GM19468 (cell line): ENCODE results near the gene MB21D2.
"Not testable (repeated sequence)": the region's sequence is repeated elsewhere in the genome, so short reads cannot be mapped to it uniquely, and the experiment has no call there.

Source experiments
- ATAC-seq: cut with Tn5 transposase; IDR thresholded peaks from one replicate; pipeline ENCODE4 v1.9.1; 2021; ENCODE audit warnings: mild to moderate bottlenecking, moderate library complexity, moderate number of reproducible peaks; ENCODE audit not compliant: unreplicated experiment; ENCODE audit errors: extremely low read depth

The MB21D2 gene, protein sequence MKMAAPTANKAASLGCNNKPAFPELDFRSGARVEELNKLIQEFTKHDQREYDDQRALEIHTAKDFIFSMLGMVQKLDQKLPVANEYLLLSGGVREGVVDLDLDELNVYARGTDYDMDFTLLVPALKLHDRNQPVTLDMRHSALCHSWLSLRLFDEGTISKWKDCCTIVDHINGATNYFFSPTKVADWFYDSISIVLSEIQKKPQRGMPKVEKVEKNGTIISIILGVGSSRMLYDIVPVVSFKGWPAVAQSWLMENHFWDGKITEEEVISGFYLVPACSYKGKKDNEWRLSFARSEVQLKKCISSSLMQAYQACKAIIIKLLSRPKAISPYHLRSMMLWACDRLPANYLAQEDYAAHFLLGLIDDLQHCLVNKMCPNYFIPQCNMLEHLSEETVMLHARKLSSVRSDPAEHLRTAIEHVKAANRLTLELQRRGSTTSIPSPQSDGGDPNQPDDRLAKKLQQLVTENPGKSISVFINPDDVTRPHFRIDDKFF

DNA sequence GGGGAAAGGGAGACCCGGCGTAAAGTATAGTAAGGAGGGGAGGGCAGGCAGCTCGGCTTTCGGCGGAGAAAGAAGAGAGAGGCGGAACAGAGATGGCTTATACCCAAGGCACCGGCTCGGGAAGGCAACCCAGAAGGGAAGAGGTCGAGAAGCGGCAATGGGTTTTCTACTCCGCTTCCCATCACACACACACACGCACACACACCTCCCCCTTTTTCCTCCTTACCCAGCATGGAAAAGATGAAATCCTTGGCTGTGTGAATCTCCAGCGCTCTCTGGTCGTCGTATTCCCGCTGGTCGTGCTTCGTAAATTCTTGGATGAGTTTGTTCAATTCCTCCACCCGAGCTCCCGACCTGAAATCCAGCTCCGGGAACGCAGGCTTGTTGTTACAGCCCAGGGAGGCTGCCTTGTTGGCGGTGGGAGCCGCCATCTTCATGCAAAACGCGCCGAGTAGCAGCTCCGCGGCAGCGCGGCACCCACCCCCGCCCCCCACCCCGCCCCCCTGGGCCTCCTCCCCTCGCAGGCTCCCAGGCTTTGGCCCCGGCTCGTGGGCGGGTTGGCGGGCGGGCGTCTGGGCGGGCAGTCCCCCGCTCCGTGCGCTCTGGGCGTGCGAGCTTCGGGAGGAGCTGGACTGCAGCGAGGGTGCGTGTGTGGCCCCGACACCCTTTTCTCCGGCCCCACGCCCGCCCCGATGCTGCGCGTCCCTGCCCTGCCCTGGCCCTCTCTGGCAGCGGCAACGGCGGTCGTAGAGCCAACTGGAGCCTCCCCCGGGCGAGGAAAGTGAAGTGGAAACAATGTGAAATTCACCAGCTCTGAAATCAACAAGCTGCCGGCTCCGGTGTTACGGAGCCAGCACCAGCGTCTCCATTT lies at the start of gene MB21D2:
MB21D2 (minus strand) TSS at position 453 of the 871 bp plus-strand sequence; CDS start at position 437, 16 bp downstream.
- ATAC-seq, result peak; percentile 28

DNA sequence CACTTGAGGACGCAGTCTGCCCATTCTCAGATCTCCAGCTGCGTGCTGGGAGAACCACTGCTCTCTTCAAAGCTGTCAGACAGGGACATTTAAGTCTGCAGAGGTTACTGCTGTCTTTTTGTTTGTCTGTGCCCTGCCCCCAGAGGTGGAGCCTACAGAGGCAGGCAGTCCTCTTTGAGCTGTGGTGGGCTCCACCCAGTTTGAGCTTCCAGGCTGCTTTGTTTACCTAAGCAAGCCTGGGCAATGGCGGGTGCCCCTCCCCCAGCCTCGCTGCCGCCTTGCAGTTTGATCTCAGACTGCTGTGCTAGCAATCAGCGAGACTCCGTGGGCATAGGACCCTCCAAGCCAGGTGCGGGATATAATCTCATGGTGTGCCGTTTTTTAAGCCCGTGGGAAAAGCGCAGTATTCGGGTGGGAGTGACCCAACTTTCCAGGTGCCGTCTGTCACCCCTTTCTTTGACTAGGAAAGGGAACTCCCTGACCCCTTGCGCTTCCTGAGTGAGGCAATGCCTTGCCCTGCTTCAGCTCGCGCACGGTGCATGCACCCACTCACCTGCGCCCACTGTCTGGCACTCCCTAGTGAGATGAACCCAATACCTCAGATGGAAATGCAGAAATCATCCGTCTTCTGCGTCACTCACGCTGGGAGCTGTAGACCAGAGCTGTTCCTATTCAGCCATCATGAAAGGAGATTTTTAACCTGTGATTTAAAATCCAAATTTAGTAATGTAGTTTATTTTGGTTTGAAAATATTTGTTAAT lies 47.5 kb upstream of the MB21D2 start:
- not testable (repeated sequence) for ATAC-seq

DNA sequence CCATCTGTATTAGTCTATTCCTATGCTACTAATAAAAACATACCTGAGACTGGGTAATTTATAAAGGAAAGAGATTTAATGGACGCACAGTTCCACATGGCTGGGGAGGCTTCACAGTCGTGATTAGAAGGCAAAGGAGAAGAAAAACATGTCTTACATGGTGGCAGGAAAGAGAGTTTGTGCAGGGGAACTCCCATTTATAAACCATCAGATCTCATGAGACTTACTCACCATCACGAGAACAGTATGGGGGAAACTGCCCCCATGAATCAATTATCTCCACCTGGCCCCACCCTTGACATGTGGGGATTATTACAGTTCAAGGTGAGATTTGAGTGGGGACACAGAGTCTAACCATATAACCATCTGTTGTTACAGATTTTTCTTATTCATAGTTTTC lies 42.1 kb upstream of the MB21D2 start:
- ATAC-seq, result no peak

DNA sequence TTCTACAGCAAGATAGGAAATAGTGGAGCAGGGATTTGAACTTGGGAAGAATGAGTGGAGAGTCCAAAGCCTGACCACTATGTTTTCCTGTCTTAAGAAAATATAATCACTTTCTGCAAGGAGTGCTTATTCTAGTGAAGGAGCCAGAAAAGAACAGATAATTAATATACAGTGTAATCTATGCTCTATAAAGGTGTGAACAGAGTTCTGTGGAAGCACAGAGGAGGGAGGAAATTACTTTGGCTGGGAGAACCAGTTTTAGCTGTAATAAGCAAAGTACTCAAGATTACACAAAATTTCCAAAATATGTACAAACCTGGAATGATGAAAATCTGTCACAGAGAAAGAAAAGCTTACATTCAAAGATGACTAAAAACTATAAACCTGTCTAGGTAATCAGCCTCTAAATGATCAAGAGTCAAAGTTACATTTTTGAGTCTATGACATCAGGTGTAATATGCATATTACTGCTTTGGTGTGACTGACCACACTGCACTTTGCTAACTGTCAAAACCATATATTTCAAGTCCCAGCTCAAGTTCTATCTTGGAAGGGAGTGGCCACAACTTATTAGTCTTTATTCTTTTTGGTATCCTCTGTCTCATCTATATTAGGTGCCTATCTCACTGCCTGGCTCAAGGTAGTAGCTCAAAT lies 40.7 kb upstream of the MB21D2 start:
- no peak for ATAC-seq

DNA sequence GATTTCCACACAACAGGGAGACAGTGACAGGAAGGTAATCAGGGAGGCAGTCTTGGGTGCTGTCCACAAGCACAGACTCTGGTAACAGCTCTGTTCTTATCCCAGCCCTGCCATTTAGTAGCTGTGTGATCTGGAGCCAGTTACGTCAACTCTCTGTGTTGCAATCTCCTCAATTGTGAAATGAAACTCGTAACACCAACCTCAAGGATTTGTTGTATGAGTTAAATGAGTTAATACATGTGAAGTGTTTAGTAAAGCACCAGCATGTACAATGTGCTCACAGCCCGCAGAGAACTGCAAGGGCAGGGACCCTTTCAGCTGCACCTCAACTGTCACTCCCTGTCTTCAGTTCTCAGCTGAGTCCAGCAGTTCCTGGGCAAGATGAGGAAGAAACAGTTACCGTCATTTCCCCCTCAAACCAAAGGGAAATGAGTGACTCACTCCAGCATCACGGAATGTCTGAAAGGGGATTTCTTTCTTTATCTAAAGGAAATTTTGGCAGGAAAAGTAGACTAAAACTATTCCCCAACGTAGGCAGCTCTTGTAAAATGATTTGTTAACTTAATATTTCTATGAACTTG lies 39.9 kb upstream of the MB21D2 start:
- ATAC-seq, result no peak

DNA sequence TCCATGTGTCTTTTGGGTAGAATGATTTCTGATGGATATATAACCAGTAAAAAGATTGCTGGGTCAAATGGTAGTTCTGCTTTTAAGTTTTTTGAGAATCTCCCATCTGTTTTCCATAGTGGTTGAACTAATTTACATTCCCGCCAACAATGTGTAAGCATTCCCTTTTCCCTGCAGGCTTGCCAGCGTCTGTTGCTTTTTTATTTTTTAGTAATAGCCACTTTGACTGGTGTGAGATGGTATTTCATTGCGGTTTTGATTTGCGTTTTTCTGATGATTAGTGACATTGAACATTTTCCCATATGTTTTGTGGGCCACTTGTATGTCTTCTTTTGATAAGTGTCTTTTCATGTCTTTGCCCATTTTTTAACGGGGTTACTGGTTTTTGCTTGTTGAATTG lies 36.3 kb upstream of the MB21D2 start:
- no peak for ATAC-seq

DNA sequence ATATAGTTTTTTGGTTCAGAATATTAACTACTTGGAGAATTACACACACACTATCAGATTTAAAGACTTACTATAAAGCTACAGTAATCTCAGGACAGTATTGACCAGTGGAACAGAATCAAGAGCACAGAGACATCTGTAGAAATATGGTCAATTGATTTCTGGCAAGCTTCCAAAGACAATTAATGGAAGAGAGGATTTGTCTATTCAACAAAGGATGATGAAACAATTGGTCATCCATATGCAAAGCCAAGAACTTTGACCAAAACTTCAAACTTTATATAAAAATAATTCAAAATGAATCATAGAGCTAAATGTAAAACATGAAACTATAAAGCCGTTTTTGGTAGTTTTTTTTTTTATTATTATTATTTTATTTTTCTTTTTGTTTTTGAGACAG lies 29.8 kb upstream of the MB21D2 start:
- ATAC-seq, result no peak

DNA sequence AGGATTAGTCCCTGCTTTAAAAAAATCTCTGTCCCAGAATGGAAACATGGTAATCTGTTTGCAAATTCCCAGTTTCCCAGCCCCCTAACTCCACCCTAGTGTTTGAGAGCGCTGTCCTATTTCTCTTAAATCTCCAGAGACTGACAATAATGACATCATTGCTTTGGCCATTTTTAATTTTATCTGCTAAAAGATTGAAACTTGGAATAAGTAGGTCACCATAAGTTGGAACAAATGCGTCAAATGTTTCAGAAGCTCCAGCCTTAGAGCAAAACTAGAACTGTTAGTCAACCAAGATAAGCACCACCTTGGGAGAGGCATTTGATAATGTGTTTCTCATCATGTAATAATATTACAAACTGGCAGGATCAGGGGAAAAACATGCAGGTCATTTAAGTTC lies 25.7 kb upstream of the MB21D2 start:
- ATAC-seq, result no peak

DNA sequence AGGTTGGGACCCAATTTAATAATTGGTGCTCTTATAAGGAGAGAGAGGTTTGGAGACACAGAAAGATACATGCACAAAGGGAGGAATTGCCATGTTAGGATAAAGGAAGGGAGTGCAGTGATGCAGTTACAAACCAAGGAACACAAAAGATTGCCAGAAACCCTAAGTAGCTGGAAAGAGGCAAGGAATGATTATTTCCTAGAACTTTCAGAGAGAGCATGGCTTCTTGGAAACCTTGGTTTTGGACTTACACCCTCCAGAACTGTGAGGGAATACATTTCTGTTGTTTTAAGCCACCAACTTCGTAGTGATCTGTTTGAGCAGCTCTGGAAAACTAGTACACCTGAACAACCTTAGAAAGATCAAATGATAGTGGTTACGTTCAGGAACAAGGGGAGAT lies 25.0 kb upstream of the MB21D2 start:
- no peak for ATAC-seq

DNA sequence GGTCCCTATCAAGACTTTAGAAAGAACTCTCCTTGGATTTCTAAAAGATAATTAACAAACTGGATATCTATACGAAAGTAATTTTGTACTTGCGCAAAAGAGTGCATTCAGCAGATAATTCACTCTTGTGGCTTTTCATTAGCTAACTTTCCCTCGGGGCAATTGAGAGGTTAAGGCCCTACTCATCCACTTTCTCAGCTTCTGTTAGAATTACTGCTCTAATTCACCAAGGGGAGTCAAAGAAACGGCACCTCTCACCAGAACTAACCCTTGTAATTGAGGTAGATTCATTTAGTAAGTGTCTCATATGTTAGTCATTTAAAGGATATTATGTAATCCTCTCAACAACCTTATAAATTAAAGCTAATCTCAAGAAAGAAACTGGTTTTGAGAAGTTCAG lies 22.5 kb upstream of the MB21D2 start:
- ATAC-seq, result no peak

DNA sequence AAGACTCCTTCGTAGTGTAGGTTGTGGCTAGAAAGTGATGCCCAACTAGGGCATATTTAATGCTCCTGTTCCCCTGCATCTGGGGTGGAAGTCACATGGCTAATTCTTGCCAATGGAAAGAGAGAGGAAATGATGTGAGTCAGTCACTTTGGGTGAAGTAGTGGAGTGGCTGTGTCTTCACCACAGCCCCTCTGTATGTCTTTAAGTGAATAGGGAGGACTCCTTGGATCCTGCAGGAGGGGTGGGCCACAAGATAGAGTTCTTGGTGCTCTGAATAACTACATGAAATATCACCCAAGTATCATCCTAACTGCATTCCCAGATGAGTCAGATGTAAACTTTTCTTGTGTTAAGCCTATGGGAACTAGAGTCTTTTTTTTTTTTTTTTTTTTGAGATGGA lies 17.8 kb upstream of the MB21D2 start:
- no peak for ATAC-seq

DNA sequence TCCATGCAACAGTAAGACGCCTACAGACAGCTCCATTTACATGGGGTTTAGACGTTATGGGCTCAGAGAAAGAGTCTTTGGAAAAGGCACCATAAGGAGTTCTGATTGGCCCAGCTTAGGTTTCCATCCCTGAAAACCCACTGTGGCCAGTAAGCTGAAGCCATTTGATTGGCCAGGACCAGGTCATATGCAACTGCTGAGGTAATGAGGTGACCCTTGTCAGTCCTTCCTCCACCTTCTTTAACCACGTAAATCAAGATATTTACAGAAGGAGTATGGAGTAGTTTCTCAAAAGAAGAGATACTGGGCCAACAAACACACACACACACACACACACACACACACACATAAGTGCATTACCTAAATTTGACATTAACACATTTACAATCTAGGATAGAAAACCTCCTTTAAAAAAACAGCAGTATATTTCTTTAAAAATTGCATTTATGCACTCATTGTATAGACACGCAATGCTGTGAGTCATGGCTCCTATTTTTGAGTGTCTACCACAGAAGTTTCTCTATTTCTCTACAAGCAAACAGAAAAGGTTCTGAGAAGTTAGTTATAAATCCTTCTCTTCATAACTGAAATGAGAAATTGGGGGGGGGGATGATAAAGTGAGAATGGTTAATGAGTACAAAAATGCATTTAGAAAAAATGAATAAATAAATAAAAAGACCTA lies 16.3 kb upstream of the MB21D2 start:
- ATAC-seq, result no peak

DNA sequence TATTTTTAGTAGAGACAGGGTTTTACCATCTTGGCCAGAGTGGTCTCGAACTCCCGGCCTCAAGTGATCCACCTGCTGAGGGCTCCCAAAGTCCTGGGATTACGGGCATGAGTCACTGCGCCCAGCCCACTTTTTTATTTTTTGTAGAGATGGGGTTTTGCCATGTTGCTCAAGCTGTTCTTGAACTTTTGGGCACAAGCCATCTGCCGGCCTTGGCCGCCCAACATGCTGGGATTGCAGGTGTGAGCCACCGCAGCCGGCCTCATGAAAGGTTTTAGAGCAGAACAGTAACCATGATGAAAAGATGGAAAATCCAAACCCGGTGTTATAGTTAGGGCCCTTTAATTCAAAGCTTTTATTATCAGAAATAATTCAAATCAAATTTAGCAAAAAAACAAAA lies 15.6 kb upstream of the MB21D2 start:
- ATAC-seq, result no peak

DNA sequence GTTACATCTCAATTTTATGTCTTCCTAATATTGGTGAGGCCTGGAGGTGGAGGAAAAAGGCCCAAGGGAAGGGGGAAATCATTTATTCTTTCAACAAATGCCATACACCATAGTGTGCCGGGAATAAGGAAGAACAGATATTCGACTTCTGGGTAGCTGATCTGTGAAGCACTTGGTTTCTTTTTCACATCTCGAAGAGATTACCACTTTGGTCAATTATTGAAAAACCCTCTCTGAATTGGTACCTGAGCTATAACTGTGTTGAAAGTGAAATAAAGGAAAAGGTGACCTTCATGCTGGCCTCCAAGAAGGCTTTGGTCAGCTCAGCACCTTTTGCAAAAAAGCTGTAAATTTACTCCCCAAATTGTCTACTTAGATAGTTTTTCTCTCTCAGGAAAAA lies 14.2 kb upstream of the MB21D2 start:
- peak; percentile 43 for ATAC-seq

DNA sequence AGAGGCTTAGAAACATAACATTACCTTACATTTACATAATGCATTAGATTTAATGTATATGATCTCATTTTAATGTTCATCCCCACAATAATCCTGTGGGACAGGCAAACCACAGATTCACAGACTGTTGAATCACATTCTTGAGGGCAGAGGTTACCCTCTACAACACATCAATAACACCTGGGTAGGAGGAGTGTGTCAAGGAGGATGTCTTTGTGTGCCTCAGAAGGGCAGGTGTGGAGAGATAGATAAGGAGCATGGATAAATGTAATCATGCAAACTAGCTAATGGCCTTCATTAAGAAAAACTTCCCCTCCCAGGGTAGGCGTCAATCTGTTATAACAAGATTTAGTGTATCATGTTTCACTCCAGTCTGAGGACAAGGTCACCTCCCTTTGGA lies 12.9 kb upstream of the MB21D2 start:
- ATAC-seq, result no peak

DNA sequence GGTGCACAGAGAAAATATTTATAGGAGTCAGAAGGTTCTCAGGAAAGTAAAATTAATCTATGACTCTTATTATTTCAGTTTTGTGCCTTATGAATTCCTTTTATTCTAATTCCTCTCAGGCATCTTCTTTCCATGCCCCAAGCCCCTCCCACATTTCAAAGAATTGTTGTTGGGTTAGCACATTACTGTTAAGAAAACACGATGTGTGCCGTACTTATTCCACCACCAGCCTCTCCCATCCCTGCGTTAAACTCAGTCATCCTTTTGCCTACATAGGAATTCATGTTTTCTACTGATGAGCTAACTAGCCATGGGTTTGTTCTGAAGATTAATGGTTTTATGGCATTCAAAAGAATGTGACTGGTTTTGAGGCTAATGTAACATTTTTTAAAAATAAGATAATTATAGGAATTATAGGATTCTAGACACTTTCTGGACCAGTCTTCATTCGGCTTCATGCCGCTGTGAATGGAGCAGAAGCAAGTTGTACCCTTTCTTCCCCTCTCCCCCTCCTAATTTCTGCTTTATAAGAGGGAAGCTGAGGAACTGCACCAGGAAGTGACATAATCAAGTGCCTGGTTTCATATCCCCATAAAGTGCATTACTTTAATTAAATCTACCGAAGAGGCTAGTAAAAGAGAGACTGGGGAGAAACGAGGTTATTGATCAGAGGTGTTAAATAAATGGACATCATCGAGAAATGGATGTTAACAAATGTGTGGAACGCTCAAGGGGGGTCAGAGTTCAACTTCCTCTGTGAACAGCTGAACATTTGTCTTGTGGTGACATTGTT lies 12.3 kb upstream of the MB21D2 start:
- no peak for ATAC-seq

DNA sequence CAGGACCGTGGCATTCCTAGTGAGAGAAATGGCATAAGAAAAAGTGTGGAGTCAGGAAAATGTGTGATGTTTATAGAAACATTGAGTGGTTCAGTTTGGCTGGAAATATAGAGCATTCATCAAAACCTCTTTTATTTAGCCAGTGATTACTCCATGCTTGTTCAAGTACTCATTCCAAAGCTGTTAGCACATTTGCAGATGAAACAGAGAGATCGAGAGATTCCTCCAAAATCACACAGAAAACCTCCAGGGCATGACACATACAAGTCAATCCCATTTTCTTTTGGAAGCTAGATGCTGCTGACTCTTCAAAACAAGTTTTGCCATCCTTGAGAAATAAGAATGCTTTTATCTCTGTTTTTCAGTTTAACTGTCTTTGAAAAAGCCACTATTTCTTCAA lies 11.5 kb upstream of the MB21D2 start:
- ATAC-seq, result no peak

DNA sequence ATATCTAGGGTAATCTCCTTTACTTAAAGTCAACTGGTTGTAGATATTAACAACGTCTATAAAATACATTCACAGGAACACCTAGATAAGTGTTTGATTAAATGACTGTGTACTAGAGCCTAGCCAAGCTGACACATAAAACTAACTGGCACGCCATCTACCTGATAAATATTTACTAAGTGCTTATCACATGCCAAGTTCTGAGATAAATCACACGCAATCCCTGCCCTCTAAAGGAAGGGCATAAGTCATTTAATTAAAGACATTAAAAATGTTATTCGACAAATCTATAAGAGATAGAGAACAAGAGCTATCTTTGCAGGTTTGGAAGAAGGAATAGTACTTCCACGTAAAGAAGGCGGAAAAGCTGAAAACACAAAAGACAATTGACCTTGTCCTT lies 11.1 kb upstream of the MB21D2 start:
- no peak for ATAC-seq
